ENCODE data around the gene SEC23IP. TPM values are rescaled to one million over a fixed set of nuclear protein-coding genes. Genes with fewer than 3 reads are reported as not detected.

Gene SEC23IP
- total RNA-seq, 1 experiment from 2014 or later: 116 TPM

DNA sequence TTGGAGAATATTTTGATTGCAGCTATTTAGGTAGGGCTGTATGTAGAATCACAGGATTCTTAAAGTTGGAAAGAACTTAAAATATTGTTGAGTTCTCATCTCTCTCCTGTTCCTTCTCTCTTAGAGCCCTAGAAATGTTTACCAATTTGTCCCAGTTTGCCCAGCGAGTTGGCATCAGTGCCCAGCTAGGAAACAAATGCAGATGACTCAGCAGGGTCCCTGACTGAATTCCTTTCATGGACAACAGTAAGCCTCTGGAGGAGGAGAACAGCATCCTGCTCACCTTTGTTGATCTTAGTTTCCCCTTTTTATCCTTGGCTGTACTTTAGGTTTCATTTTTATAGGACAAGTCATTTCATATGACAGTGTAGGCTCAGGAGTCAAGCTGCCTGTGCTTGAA lies 89.3 kb downstream of the SEC23IP start:
- Mint-ChIP-seq H3K4me1 (ENCODE audit: low read depth, unreplicated experiment) (no peaks in the 10 kb centered on the region), H3K27me3 (ENCODE audit: insufficient read depth, unreplicated experiment) (peaks cover 3% of the 10 kb centered on the region), H3K4me3 (ENCODE audit: unreplicated experiment) (no peak overlapping the region), H3K9me3 (ENCODE audit: unreplicated experiment) (no peaks in the 10 kb centered on the region), H3K27ac (ENCODE audit: unreplicated experiment) (no peak overlapping the region), H3K36me3 (ENCODE audit: insufficient read depth, unreplicated experiment) (no peaks in the 10 kb centered on the region)
- H3K9me3 ChIP-seq: no peaks in the 10 kb centered on the region
- BruUV-seq (replicated peaks): no TSS peak
- TF ChIP-seq, protein P1, sequence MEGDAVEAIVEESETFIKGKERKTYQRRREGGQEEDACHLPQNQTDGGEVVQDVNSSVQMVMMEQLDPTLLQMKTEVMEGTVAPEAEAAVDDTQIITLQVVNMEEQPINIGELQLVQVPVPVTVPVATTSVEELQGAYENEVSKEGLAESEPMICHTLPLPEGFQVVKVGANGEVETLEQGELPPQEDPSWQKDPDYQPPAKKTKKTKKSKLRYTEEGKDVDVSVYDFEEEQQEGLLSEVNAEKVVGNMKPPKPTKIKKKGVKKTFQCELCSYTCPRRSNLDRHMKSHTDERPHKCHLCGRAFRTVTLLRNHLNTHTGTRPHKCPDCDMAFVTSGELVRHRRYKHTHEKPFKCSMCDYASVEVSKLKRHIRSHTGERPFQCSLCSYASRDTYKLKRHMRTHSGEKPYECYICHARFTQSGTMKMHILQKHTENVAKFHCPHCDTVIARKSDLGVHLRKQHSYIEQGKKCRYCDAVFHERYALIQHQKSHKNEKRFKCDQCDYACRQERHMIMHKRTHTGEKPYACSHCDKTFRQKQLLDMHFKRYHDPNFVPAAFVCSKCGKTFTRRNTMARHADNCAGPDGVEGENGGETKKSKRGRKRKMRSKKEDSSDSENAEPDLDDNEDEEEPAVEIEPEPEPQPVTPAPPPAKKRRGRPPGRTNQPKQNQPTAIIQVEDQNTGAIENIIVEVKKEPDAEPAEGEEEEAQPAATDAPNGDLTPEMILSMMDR (IDR thresholded peaks at IDR 0.05; ENCODE audit: insufficient read depth in 1 of 2, low read depth in 1 of 2, low read length in 1 of 2, severe bottlenecking in 1 of 2, unreplicated experiment in 1 of 2): no peak
- no peaks in the 10 kb centered on the region for H3K36me3 ChIP-seq (ENCODE audit: control insufficient read depth, insufficient read depth, low read length)
- no peaks in the 10 kb centered on the region for H3K27me3 ChIP-seq (replicated peaks; ENCODE audit: control insufficient read depth, insufficient read depth, low read length)
- no peak overlapping the region for H3K4me3 ChIP-seq (ENCODE audit: low read depth, low read length)
- H3K4me1 ChIP-seq: no peaks in the 10 kb centered on the region
- POLR2A ChIA-PET: interaction anchor here (0.5 kb wide), 1 partner anchor 256 kb away, joined by 3 read pairs; the partner anchor contains the start of gene INPP5F
- no peak for DNase-seq
- CTCF ChIA-PET: no interaction called here
- intact Hi-C loops (cut with micrococcal nuclease; ENCODE audit: unreplicated experiment): no loop called here

DNA sequence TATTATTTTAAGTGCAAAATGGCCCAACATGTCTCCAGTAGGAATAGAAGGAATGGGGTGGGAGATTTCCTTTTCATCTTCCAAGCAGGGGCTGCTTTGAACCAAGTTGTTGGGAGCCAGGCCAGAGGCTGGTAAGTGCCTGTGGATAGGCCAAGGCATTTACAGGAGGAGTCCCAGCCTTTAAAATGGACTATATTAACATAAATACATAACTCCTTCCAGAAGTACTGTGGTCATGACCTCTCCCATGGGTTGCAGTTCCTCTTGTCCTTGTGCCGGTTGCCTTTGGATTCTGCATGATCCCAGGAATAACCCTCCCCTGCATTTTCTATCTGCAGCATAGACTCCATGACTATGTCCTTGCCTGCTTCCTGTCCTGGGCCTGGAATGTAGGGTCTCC lies 95.8 kb downstream of the SEC23IP start:
- H3K4me1 ChIP-seq: no peaks in the 10 kb centered on the region
- no TSS peak for BruUV-seq (replicated peaks)
- POLR2A ChIA-PET: no interaction called here
- TF ChIP-seq, protein P1 (IDR thresholded peaks at IDR 0.05; ENCODE audit: insufficient read depth in 1 of 2, low read depth in 1 of 2, low read length in 1 of 2, severe bottlenecking in 1 of 2, unreplicated experiment in 1 of 2): no peak
- Mint-ChIP-seq H3K27me3 (ENCODE audit: insufficient read depth, unreplicated experiment) (peaks cover 5% of the 10 kb centered on the region), H3K27ac (ENCODE audit: unreplicated experiment) (no peak overlapping the region), H3K36me3 (ENCODE audit: insufficient read depth, unreplicated experiment) (no peaks in the 10 kb centered on the region), H3K4me1 (ENCODE audit: low read depth, unreplicated experiment) (no peaks in the 10 kb centered on the region), H3K9me3 (ENCODE audit: unreplicated experiment) (no peaks in the 10 kb centered on the region), H3K4me3 (ENCODE audit: unreplicated experiment) (no peak overlapping the region)
- H3K9me3 ChIP-seq: no peaks in the 10 kb centered on the region
- no peaks in the 10 kb centered on the region for H3K36me3 ChIP-seq (ENCODE audit: control insufficient read depth, insufficient read depth, low read length)
- H3K4me3 ChIP-seq (ENCODE audit: low read depth, low read length): no peak overlapping the region
- CTCF ChIA-PET: no interaction called here
- H3K27me3 ChIP-seq (replicated peaks; ENCODE audit: control insufficient read depth, insufficient read depth, low read length): no peaks in the 10 kb centered on the region
- DNase-seq: no peak
- intact Hi-C loops (cut with micrococcal nuclease; ENCODE audit: unreplicated experiment): no loop called here

DNA sequence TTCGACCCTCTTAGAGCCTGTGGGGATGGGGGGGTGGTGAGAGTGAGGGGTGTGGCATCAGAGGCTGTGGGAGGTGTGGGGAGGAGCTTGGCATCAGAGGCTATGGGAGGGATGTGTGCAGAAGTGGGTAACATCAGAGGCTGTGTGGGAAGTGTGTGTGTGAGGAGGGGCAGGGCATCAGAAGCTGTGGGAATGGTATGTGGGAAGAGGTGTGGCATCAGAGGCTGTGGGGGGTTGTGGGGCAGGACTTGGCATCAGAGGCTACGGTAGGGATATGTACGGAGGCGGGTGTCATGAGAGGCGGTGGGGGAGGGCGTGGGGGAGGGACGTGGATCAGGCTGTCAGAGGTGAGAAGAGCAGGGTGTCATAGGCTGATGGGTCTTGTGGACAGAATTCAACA lies 97.4 kb downstream of the SEC23IP start:
- H3K36me3 ChIP-seq (ENCODE audit: control insufficient read depth, insufficient read depth, low read length): no peaks in the 10 kb centered on the region
- ChIA-PET CTCF (no interaction called here), POLR2A (no interaction called here)
- Mint-ChIP-seq H3K36me3 (ENCODE audit: insufficient read depth, unreplicated experiment) (no peaks in the 10 kb centered on the region), H3K4me3 (ENCODE audit: unreplicated experiment) (no peak overlapping the region), H3K9me3 (ENCODE audit: unreplicated experiment) (no peaks in the 10 kb centered on the region), H3K27me3 (ENCODE audit: insufficient read depth, unreplicated experiment) (peaks cover 8% of the 10 kb centered on the region), H3K4me1 (ENCODE audit: low read depth, unreplicated experiment) (no peaks in the 10 kb centered on the region), H3K27ac (ENCODE audit: unreplicated experiment) (no peak overlapping the region)
- no peak overlapping the region for H3K4me3 ChIP-seq (ENCODE audit: low read depth, low read length)
- no peaks in the 10 kb centered on the region for H3K9me3 ChIP-seq
- BruUV-seq (replicated peaks): no TSS peak
- no peaks in the 10 kb centered on the region for H3K4me1 ChIP-seq
- intact Hi-C loops (cut with micrococcal nuclease; ENCODE audit: unreplicated experiment): no loop called here
- no peak for DNase-seq
- TF ChIP-seq, protein P1 (IDR thresholded peaks at IDR 0.05; ENCODE audit: insufficient read depth in 1 of 2, low read depth in 1 of 2, low read length in 1 of 2, severe bottlenecking in 1 of 2, unreplicated experiment in 1 of 2): no peak
- no peaks in the 10 kb centered on the region for H3K27me3 ChIP-seq (replicated peaks; ENCODE audit: control insufficient read depth, insufficient read depth, low read length)
